ENCODE data around the gene LOXL1.
A peak's percentile ranks its signal among the peaks of the same experiment; 100 is the strongest.

The LOXL1 gene

DNA sequence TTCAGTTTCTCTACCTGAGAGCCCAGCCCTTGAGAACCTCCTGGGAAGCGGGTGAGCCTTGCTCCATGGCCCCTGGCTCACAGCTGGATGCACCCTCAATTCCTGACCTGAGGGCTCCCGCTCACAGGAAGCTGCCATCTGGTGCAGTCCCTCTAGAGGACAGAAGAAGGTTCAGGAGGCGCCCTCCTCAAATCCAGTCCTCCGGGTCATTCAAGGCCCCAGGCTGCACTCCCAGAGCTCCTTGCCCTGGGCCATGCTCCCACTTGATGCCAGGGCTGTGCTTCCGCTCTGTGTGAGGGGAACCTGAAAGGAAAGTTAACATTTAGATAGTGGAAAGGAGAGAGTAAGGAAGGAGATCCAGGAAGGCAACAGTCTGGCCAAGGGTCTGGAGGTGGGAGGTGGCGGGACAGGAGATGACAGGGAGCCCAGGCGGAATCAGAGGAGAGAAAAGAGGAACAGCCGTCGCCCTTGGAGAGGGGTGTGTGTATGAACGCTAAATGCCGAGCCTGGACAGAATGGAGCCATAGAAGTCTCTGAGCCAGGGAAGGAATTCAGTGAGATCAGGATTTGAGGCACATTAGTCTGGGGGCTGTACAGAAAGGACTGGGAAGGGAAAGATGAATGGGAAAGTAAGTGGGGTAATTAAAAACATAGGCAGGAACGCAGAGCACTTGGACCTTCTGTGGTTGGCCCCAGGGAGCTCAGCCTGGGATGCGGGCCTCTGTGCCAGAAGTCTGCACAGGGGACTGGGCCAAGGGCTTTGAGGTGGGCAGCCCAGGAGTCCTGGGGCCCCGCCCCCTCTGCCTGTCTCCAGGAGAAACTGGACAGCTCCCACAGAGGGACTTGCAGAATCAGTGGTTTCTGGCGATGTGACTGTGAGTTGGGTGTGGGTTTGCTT is 26.8 kb upstream of the LOXL1 start:
- no peaks in the 10 kb centered on the region for H3K27me3 ChIP-seq (ENCODE audit: insufficient read depth, low read length, poor library complexity)
- H3K18ac ChIP-seq (ENCODE audit: low read length): no peak overlapping the region
- no peaks in the 10 kb centered on the region for H3K36me3 ChIP-seq (ENCODE audit: control insufficient read depth, insufficient read depth, low read length)
- no peak overlapping the region for H3K56ac ChIP-seq (ENCODE audit: low read length)
- peak; percentile 46 for DNase-seq
- H2BK120ac ChIP-seq (ENCODE audit: low read depth, low read length): no peak overlapping the region
- no peak overlapping the region for H3K4ac ChIP-seq (ENCODE audit: low read depth, low read length)
- no peak overlapping the region for H2AK5ac ChIP-seq (ENCODE audit: low read length)
- no peak overlapping the region for H2BK15ac ChIP-seq (replicated peaks; ENCODE audit: low read depth)
- no peak overlapping the region for H4K5ac ChIP-seq (ENCODE audit: low read length)
- H3K4me2 ChIP-seq (ENCODE audit: low read length): no peak overlapping the region
- no peak overlapping the region for H2BK5ac ChIP-seq (ENCODE audit: low read length)
- H3K9ac ChIP-seq (ENCODE audit: low read length): no peak overlapping the region
- H3K27ac ChIP-seq (ENCODE audit: low read depth, low read length): no peak overlapping the region
- no CpG with 5 or more reads among the region's 15 CpGs for WGBS (ENCODE audit: extremely low coverage, insufficient coverage, low lambda C conversion rate)
- H4K8ac ChIP-seq (ENCODE audit: low read depth, low read length): no peak overlapping the region
- H3K4me3 ChIP-seq (ENCODE audit: low read length): no peak overlapping the region
- no peaks in the 10 kb centered on the region for H3K79me2 ChIP-seq (ENCODE audit: control insufficient read depth, insufficient read depth, low read length)
- no peak overlapping the region for H3K23ac ChIP-seq (ENCODE audit: low read length)
- no peaks in the 10 kb centered on the region for H3K79me1 ChIP-seq (ENCODE audit: low read length)
- no peaks in the 10 kb centered on the region for H3K4me1 ChIP-seq (ENCODE audit: control insufficient read depth, low read depth, low read length)

DNA sequence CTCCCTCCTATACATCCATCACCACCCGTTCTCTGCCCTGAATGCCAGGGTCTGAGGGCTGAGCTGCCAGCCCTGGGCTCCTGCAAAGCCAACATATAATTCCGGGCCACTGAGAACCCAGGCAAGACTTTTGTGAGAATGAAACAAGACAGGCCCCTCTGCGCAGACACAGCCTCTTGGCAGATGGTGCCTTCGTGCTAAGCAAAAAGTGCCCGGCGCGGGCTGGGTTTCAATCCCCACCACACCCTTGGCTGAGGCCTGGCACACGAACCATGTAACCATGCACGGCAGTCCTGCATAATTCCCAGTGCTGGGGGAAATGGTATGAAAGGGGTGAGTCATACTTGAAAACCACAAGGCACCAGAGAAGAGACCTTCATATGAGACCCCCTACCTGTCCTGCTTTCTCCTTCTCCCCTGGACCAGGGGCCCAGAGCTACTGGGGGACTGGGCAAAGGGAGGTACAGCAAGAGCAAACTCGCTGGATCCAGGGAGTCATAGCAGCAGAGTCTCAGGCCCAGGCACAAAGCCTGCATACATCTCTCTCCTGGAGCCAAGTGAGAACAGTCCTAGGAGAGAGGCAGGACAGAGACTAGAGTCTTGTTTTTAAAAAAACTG is 26.1 kb upstream of the LOXL1 start:
- Histone ChIP-seq H3K79me2 (ENCODE audit: control insufficient read depth, insufficient read depth, low read length) (no peaks in the 10 kb centered on the region), H3K27me3 (ENCODE audit: insufficient read depth, low read length, poor library complexity) (no peaks in the 10 kb centered on the region), H3K4me1 (ENCODE audit: control insufficient read depth, low read depth, low read length) (no peaks in the 10 kb centered on the region), H3K36me3 (ENCODE audit: control insufficient read depth, insufficient read depth, low read length) (no peaks in the 10 kb centered on the region), H2BK120ac (ENCODE audit: low read depth, low read length) (no peak overlapping the region), H3K23ac (ENCODE audit: low read length) (no peak overlapping the region), H2AK5ac (ENCODE audit: low read length) (no peak overlapping the region), H3K27ac (ENCODE audit: low read depth, low read length) (no peak overlapping the region), H2BK5ac (ENCODE audit: low read length) (no peak overlapping the region), H3K4me3 (ENCODE audit: low read length) (no peak overlapping the region), H3K9ac (ENCODE audit: low read length) (no peak overlapping the region), H3K18ac (ENCODE audit: low read length) (no peak overlapping the region), H3K4me2 (ENCODE audit: low read length) (no peak overlapping the region), H3K4ac (ENCODE audit: low read depth, low read length) (no peak overlapping the region), H4K5ac (ENCODE audit: low read length) (no peak overlapping the region), H3K79me1 (ENCODE audit: low read length) (no peaks in the 10 kb centered on the region), H2BK15ac (replicated peaks; ENCODE audit: low read depth) (no peak overlapping the region), H3K56ac (ENCODE audit: low read length) (no peak overlapping the region), H4K8ac (ENCODE audit: low read depth, low read length) (no peak overlapping the region)
- DNase-seq: no peak
- WGBS (ENCODE audit: extremely low coverage, insufficient coverage, low lambda C conversion rate): no CpG with 5 or more reads among the region's 10 CpGs

DNA sequence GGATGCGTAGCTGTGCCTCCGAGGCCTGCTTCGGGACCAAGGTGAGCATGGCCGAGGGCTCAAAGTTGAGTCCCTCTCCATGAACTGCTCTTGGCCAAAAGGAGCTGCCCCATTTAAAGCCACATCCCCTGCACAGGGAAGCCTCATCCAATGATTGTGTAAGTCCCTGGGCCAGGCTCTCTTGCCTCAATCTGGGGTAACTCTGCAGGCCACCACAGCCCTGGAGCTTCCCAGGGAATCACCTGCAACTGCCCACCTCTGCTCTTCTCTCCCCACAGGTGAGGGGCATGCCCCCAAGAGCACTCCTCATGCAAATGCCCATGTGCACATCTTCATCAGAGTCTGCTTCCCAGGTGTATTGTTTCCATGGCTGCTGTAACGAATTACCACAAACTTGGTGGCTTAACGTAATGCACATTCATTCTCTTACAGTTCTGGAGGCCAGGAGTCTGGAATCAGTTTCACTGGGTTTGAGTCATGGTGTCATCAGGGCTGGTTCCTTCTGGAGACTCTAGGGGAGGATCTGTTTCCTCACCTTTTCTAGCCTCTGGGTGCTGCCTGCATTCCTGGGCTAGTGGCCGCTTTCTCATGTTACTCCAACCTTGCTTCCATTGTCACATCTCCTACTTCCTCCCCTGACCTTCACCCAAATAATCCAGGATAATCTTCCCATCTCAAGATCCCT is 25.0 kb upstream of the LOXL1 start:
- Histone ChIP-seq H3K79me1 (ENCODE audit: low read length) (no peaks in the 10 kb centered on the region), H3K4me3 (ENCODE audit: low read length) (no peak overlapping the region), H2AK5ac (ENCODE audit: low read length) (no peak overlapping the region), H3K9ac (ENCODE audit: low read length) (no peak overlapping the region), H4K5ac (ENCODE audit: low read length) (no peak overlapping the region), H4K8ac (ENCODE audit: low read depth, low read length) (no peak overlapping the region), H3K36me3 (ENCODE audit: control insufficient read depth, insufficient read depth, low read length) (no peaks in the 10 kb centered on the region), H2BK5ac (ENCODE audit: low read length) (no peak overlapping the region), H3K79me2 (ENCODE audit: control insufficient read depth, insufficient read depth, low read length) (no peaks in the 10 kb centered on the region), H3K4me1 (ENCODE audit: control insufficient read depth, low read depth, low read length) (no peaks in the 10 kb centered on the region), H3K27me3 (ENCODE audit: insufficient read depth, low read length, poor library complexity) (no peaks in the 10 kb centered on the region), H3K56ac (ENCODE audit: low read length) (no peak overlapping the region), H3K4me2 (ENCODE audit: low read length) (no peak overlapping the region), H2BK15ac (replicated peaks; ENCODE audit: low read depth) (no peak overlapping the region), H3K27ac (ENCODE audit: low read depth, low read length) (no peak overlapping the region), H3K4ac (ENCODE audit: low read depth, low read length) (no peak overlapping the region), H3K23ac (ENCODE audit: low read length) (no peak overlapping the region), H3K18ac (ENCODE audit: low read length) (no peak overlapping the region), H2BK120ac (ENCODE audit: low read depth, low read length) (no peak overlapping the region)
- no CpG with 5 or more reads among the region's 7 CpGs for WGBS (ENCODE audit: extremely low coverage, insufficient coverage, low lambda C conversion rate)
- DNase-seq: no peak

DNA sequence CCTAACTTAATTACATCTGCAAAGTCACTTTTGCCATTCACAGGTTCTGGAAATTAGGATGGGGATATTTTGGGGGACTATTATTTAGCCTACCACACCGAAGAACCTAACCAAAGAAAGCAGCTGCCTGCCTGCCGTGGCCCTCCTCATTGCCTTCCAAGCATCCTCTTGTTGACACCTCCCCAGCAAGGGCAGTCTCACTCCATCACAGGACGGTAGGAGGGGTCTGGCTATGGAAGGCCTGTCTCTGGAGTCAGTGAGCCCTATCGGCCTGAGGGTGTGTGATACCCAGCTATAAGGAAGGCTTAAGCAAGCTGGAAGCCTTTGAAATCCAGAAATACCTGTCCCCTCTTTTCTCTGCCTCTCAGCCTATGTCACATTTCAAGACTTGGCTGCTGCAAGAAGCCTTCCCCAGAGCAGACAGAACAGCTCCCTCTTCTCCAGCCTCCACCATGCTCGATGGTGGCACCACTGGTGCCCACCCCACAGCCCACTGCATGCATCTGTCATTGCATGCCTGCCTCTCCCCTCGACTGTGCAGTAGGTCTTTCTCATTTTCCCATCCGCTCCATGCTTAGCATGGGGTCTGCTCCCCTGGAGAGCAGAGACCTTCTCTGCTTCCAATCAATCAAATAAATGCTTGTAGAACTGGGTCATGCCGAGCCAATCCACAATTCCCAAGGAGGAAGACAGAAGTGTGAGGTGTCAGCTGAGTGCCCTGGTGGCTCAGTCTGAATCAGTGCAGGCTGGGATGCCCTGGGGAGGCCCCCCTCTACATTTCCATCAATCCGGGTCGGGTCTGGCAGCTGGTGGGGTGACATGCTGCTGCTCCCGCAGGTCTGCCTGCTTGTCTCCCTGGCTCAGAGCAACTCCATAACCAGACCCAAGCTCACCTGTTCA is 23.9 kb upstream of the LOXL1 start:
- Histone ChIP-seq H2BK5ac (ENCODE audit: low read length) (no peak overlapping the region), H3K27ac (ENCODE audit: low read depth, low read length) (no peak overlapping the region), H3K18ac (ENCODE audit: low read length) (no peak overlapping the region), H3K79me2 (ENCODE audit: control insufficient read depth, insufficient read depth, low read length) (no peaks in the 10 kb centered on the region), H3K4me3 (ENCODE audit: low read length) (no peak overlapping the region), H4K5ac (ENCODE audit: low read length) (no peak overlapping the region), H4K8ac (ENCODE audit: low read depth, low read length) (no peak overlapping the region), H3K4me1 (ENCODE audit: control insufficient read depth, low read depth, low read length) (no peaks in the 10 kb centered on the region), H2BK15ac (replicated peaks; ENCODE audit: low read depth) (no peak overlapping the region), H3K9ac (ENCODE audit: low read length) (no peak overlapping the region), H3K79me1 (ENCODE audit: low read length) (no peaks in the 10 kb centered on the region), H2AK5ac (ENCODE audit: low read length) (no peak overlapping the region), H3K23ac (ENCODE audit: low read length) (no peak overlapping the region), H2BK120ac (ENCODE audit: low read depth, low read length) (no peak overlapping the region), H3K56ac (ENCODE audit: low read length) (no peak overlapping the region), H3K27me3 (ENCODE audit: insufficient read depth, low read length, poor library complexity) (no peaks in the 10 kb centered on the region), H3K4me2 (ENCODE audit: low read length) (no peak overlapping the region), H3K4ac (ENCODE audit: low read depth, low read length) (no peak overlapping the region), H3K36me3 (ENCODE audit: control insufficient read depth, insufficient read depth, low read length) (no peaks in the 10 kb centered on the region)
- peak; percentile 74 for DNase-seq
- no CpG with 5 or more reads among the region's 11 CpGs for WGBS (ENCODE audit: extremely low coverage, insufficient coverage, low lambda C conversion rate)

DNA sequence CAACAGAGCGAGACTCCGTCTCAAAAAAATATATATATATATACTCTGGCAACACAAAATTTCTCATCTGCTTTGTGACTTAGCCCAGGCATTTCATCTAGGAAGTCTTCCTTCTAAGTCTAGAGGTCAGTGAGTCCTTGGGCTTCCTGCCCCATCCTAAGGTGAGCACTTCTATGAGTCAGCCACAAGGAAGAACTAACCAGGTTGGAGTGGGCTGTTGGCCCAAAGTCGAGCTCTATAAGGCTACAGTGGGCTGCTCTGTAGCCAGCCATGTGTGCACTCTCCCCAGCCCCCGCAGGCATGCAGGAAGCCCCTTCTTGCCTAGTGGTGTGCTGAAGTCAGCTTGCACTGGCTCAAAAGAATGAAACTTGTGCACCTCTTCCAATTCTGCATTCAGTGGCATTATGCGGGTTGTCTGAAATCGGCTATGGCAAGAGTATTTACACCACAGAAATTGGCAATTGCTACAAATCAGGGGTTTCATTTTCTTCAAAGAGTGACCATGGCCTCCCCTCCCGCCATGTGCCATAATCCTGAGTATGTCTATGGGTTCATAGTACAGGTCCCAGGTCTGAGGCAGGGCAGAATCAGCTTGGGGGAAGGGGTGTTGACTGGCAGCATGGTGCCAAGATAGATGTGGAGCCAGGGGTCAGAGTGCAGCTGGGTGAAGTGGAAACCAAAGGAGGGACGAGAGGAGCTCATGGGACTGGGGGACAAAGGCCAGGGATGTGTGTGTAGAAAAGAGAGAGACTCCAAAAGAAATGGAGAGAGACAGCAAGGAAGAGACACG is 22.0 kb upstream of the LOXL1 start:
- H2BK120ac ChIP-seq (ENCODE audit: low read depth, low read length): no peak overlapping the region
- no peak overlapping the region for H3K56ac ChIP-seq (ENCODE audit: low read length)
- no peak overlapping the region for H3K9ac ChIP-seq (ENCODE audit: low read length)
- H3K4me3 ChIP-seq (ENCODE audit: low read length): no peak overlapping the region
- no peaks in the 10 kb centered on the region for H3K79me1 ChIP-seq (ENCODE audit: low read length)
- H3K27ac ChIP-seq (ENCODE audit: low read depth, low read length): no peak overlapping the region
- H3K18ac ChIP-seq (ENCODE audit: low read length): no peak overlapping the region
- WGBS (ENCODE audit: extremely low coverage, insufficient coverage, low lambda C conversion rate): no CpG with 5 or more reads among the region's 9 CpGs
- no peaks in the 10 kb centered on the region for H3K36me3 ChIP-seq (ENCODE audit: control insufficient read depth, insufficient read depth, low read length)
- H4K5ac ChIP-seq (ENCODE audit: low read length): no peak overlapping the region
- no peak for DNase-seq
- H2BK15ac ChIP-seq (replicated peaks; ENCODE audit: low read depth): no peak overlapping the region
- H2AK5ac ChIP-seq (ENCODE audit: low read length): no peak overlapping the region
- no peak overlapping the region for H3K23ac ChIP-seq (ENCODE audit: low read length)
- no peak overlapping the region for H3K4ac ChIP-seq (ENCODE audit: low read depth, low read length)
- H3K27me3 ChIP-seq (ENCODE audit: insufficient read depth, low read length, poor library complexity): no peaks in the 10 kb centered on the region
- H4K8ac ChIP-seq (ENCODE audit: low read depth, low read length): no peak overlapping the region
- H3K79me2 ChIP-seq (ENCODE audit: control insufficient read depth, insufficient read depth, low read length): no peaks in the 10 kb centered on the region
- no peak overlapping the region for H3K4me2 ChIP-seq (ENCODE audit: low read length)
- H2BK5ac ChIP-seq (ENCODE audit: low read length): no peak overlapping the region
- H3K4me1 ChIP-seq (ENCODE audit: control insufficient read depth, low read depth, low read length): no peaks in the 10 kb centered on the region

Data from mesendoderm (in vitro differentiated cells).